Gastrocnemius medialis (tissue), 4 donors: Measurements from ENCODE around the gene BRAT1. TPM values are rescaled to one million over a fixed set of nuclear protein-coding genes. Genes with fewer than 3 reads are reported as not detected.

Source experiments
- ATAC-seq, 2 donors: fragments of 150-250 bp; one replicate each; pipeline ENCODE4 v1.9.1; 2016
- DNase-seq, 2 donors: peaks; one replicate each; pipeline ENCODE4 v3.0.0-alpha.2; 2019
- H3K27ac ChIP-seq, 4 donors: fragments of 200-600 bp; sonication (generic); 1 replicate in 1 of 4; 2 replicates in 3 of 4; pipeline ENCODE4 v1.5.1; 2016 to 2018; ENCODE audit warnings: mild to moderate bottlenecking in 2 of 4, moderate library complexity in 1 of 4
- H3K27me3 ChIP-seq, 3 donors: fragments of 200-600 bp; sonication (generic) in 2 of 3; 1 replicate in 1 of 3; 2 replicates in 2 of 3; pipeline versions ENCODE4 v1.5.1 to v1.6.0; 2016 to 2019; ENCODE audit warnings: mild to moderate bottlenecking in 1 of 3, moderate library complexity in 1 of 3
- H3K36me3 ChIP-seq, 2 donors: fragments of 200-600 bp; sonication (generic) in 1 of 2; one replicate each; pipeline ENCODE4 v1.5.1; 2017 to 2018
- H3K4me1 ChIP-seq, 2 donors: fragments of 200-600 bp; sonication (generic) in 1 of 2; one replicate each; pipeline ENCODE4 v1.5.1; 2016 to 2017; ENCODE audit warnings: mild to moderate bottlenecking in 2 of 2
- H3K4me3 ChIP-seq, 4 donors: fragments of 200-600 bp; sonication (generic) in 3 of 4; 1 replicate in 1 of 4; 2 replicates in 3 of 4; pipeline ENCODE4 v1.5.1; 2016 to 2019; ENCODE audit warnings: mild to moderate bottlenecking in 2 of 4
- H3K9me3 ChIP-seq, 3 donors: fragments of 200-600 bp; sonication (generic) in 2 of 3; 1 replicate in 1 of 3; 2 replicates in 2 of 3; pipeline ENCODE4 v1.5.1; 2016 to 2019
- CTCF ChIP-seq, 5 experiments: fragments of 450-650 bp in 3 of 5; fragments of 200-600 bp in 2 of 5; sonication (generic) in 2 of 5; IDR thresholded peaks in 4 of 5; conservative IDR thresholded peaks in 1 of 5; 1 replicate in 4 of 5; 2 replicates in 1 of 5; pipeline ENCODE4 v1.5.1; 2016 to 2019; ENCODE audit warnings: antibody characterized with exemption in 5 of 5, mild to moderate bottlenecking in 3 of 5, moderate library complexity in 3 of 5
- POLR2A ChIP-seq, 2 donors: fragments of 450-650 bp; IDR thresholded peaks; one replicate each; pipeline ENCODE4 v1.6.1; 2017; ENCODE audit warnings: antibody characterized with exemption in 2 of 2, mild to moderate bottlenecking in 2 of 2, moderate library complexity in 2 of 2
- in situ Hi-C, 4 donors: fragments of 200-750 bp; cut with MboI; loops; one replicate each; pipeline versions ENCODE4 v1.15.0 to v1.8.0; 2017; ENCODE audit warnings: low sequenced_read_pairs in 4 of 4
- intact Hi-C: fragments of 100-400 bp; cut with DNase I; formaldehyde crosslinking; loops from one replicate; pipeline ENCODE4 v1.15.1; 2023; ENCODE audit warnings: low total_unique reads
- total RNA-seq, 4 donors: library from RNA; depleted of rRNA; stranded (reverse); fragments of >200 nt; gene quantifications; one replicate each; pipeline versions ENCODE4 v1.1.0 to v1.2.3, GENCODE V29; 2016

The BRAT1 gene
- total RNA-seq, 4 donors from 2014 or later: 15.3 to 36.4 (median 20.2) TPM

GRCh38 chr7:2516194-2516555 is 39.1 kb downstream of the BRAT1 start:
- no peaks in the 10 kb centered on the region for H3K9me3 ChIP-seq
- ATAC-seq (no peak), DNase-seq (no peak)
- H3K4me3 ChIP-seq: no peak overlapping the region
- in situ Hi-C loops: no loop called here
- intact Hi-C loops: no loop called here
- TF ChIP-seq CTCF (IDR thresholded peaks at IDR 0.05 in 4 of 5, conservative IDR thresholded peaks at IDR 0.05 in 1 of 5) (no peak), POLR2A (IDR thresholded peaks at IDR 0.05) (no peak)
- no peak overlapping the region for H3K27ac ChIP-seq
- no peaks in the 10 kb centered on the region for H3K36me3 ChIP-seq
- H3K27me3 ChIP-seq: peaks cover 7 to 9% (median 9%) of the 10 kb centered on the region in 3 donors
- H3K4me1 ChIP-seq: peaks cover 0 to 6% of the 10 kb centered on the region in 2 donors

GRCh38 chr7:2515424-2516193 is 39.7 kb downstream of the BRAT1 start:
- H3K4me1 ChIP-seq: peaks cover 0 to 3% of the 10 kb centered on the region in 2 donors
- no peaks in the 10 kb centered on the region for H3K9me3 ChIP-seq
- ATAC-seq (no peak), DNase-seq (no peak)
- no peak overlapping the region for H3K4me3 ChIP-seq
- no peak overlapping the region for H3K27ac ChIP-seq
- H3K36me3 ChIP-seq: no peaks in the 10 kb centered on the region
- in situ Hi-C loops: no loop called here
- peaks cover 3 to 4% (median 4%) of the 10 kb centered on the region in 3 donors for H3K27me3 ChIP-seq
- TF ChIP-seq POLR2A (IDR thresholded peaks at IDR 0.05) (no peak), CTCF (IDR thresholded peaks at IDR 0.05 in 4 of 5, conservative IDR thresholded peaks at IDR 0.05 in 1 of 5) (no peak)
- intact Hi-C loops: no loop called here

- Histone ChIP-seq H3K4me3 (no peak overlapping the region), H3K9me3 (no peaks in the 10 kb centered on the region), H3K27ac (no peak overlapping the region), H3K36me3 (no peaks in the 10 kb centered on the region), H3K27me3 (no peaks in the 10 kb centered on the region), H3K4me1 (peaks cover 0 to 2% of the 10 kb centered on the region in 2 donors)
- TF ChIP-seq POLR2A (IDR thresholded peaks at IDR 0.05) (no peak), CTCF (IDR thresholded peaks at IDR 0.05 in 4 of 5, conservative IDR thresholded peaks at IDR 0.05 in 1 of 5) (no peak)
- ATAC-seq: no peak
- DNase-seq: no peak
- intact Hi-C loops (no loop called here), in situ Hi-C loops (no loop called here)
Observed at GRCh38 chr7:2514473-2515423, 40.6 kb downstream of the BRAT1 start.

- in situ Hi-C loops: no loop called here
- Histone ChIP-seq H3K36me3 (no peaks in the 10 kb centered on the region), H3K9me3 (no peaks in the 10 kb centered on the region), H3K27ac (no peak overlapping the region), H3K27me3 (no peaks in the 10 kb centered on the region), H3K4me1 (peaks cover 8 to 12% of the 10 kb centered on the region in 2 donors), H3K4me3 (no peak overlapping the region)
- no peak for TF ChIP-seq POLR2A (IDR thresholded peaks at IDR 0.05)
- TF ChIP-seq CTCF (IDR thresholded peaks at IDR 0.05 in 4 of 5, conservative IDR thresholded peaks at IDR 0.05 in 1 of 5): no peak
- intact Hi-C loops: no loop called here
- no peak for DNase-seq
- no peak for ATAC-seq
Observed at GRCh38 chr7:2513702-2514101, 41.6 kb downstream of the BRAT1 start.
